Adrenal gland (tissue), 12 donors: ENCODE data around the gene PRDM15. TPM values are rescaled to one million over a fixed set of nuclear protein-coding genes. Genes with fewer than 3 reads are reported as not detected.

Source experiments
- DNase-seq, 7 donors: peaks; one replicate each; pipeline ENCODE4 v3.0.0-alpha.2; 2019 to 2020
- H3K27ac ChIP-seq, 5 donors: fragments of 200-600 bp; sonication (generic) in 4 of 5; 1 replicate in 3 of 5; 2 replicates in 2 of 5; pipeline versions ENCODE4 v1.5.1 to v1.8.0; 2016 to 2020; ENCODE audit warnings: mild to moderate bottlenecking in 1 of 5
- H3K27me3 ChIP-seq: fragments of 200-600 bp; 2 replicates; pipeline ENCODE4 v1.8.0; 2021
- H3K36me3 ChIP-seq, 2 donors: fragments of 200-600 bp; replicated peaks in 1 of 2; 1 replicate in 1 of 2; 2 replicates in 1 of 2; pipeline versions ENCODE4 v1.5.1 to v1.8.0; 2018 to 2022
- H3K4me1 ChIP-seq, 2 donors: fragments of 200-600 bp; replicated peaks in 1 of 2; 1 replicate in 1 of 2; 2 replicates in 1 of 2; pipeline versions ENCODE4 v1.5.1 to v1.8.0; 2018 to 2021
- H3K4me3 ChIP-seq, 4 donors: fragments of 200-600 bp; sonication (generic) in 3 of 4; one replicate each; pipeline ENCODE4 v1.5.1; 2016 to 2018
- H3K9me3 ChIP-seq, 3 donors: fragments of 200-600 bp; sonication (generic) in 1 of 3; replicated peaks in 1 of 3; 1 replicate in 2 of 3; 2 replicates in 1 of 3; pipeline versions ENCODE4 v1.5.1 to v1.8.0; 2016 to 2021
- POLR2A ChIP-seq, 2 donors: fragments of 450-650 bp; IDR thresholded peaks; one replicate each; pipeline ENCODE4 v1.6.1; 2017; ENCODE audit warnings: antibody characterized with exemption in 2 of 2, mild to moderate bottlenecking in 2 of 2, moderate library complexity in 1 of 2
- WGBS, 4 donors: extraction: QIAGEN DNeasy Blood & Tissue Kit in 2 of 4; methylation state at CpG; one replicate each; pipeline versions ENCODE4 v1.1.5 to v1.1.7; 2013 to 2017; 5-methylcytosine and 5-hydroxymethylcytosine counted together
- intact Hi-C, 2 donors: fragments of 100-400 bp; cut with DNase I; formaldehyde crosslinking; loops; one replicate each; pipeline versions ENCODE4 v1.14.1 to v1.15.0; 2022 to 2023
- polyA plus RNA-seq, 3 donors: library from polyadenylated mRNA; stranded (reverse); fragments of 200-250 nt in 2 of 3; fragments of 350-450 nt in 1 of 3; fragmentation: Illumina TruSeq in 1 of 3; extraction: RNeasy Lipid Tissue Mini Kit (QIAGEN cat#74804) in 1 of 3; gene quantifications; one replicate each; pipeline ENCODE4 v1.2.3, GENCODE V29; 2013 to 2014
- total RNA-seq, 9 donors: library from RNA; depleted of rRNA in 4 of 9; stranded (reverse); fragments of >200 nt in 4 of 9; fragments of 120-200 nt in 1 of 9; fragmentation: NEBNext Ultra II Directional in 1 of 9; extraction: Animal tissue kit (Norgen Biotek cat#: 25700) in 1 of 9; gene quantifications; one replicate each; pipeline versions ENCODE4 v1.1.0 to v1.2.4, GENCODE V29; 2013 to 2023
- TF ChIP-seq, protein P1 (sequence below), 6 experiments: fragments of 450-650 bp in 4 of 6; fragments of 200-600 bp in 2 of 6; sonication (generic) in 1 of 6; IDR thresholded peaks; 1 replicate in 5 of 6; 2 replicates in 1 of 6; pipeline versions ENCODE4 v1.5.1 to v1.8.0; 2016 to 2021; ENCODE audit warnings: antibody characterized with exemption in 6 of 6, mild to moderate bottlenecking in 2 of 6, moderate library complexity in 1 of 6
- donor health status: healthy with polysubstance abuse.
- donor health status: Bipolar disorder and iron deficiency.
- donor health status: DM: yes; HTN: yes; CAD: no.
- donor health status: DM: no; HTN: no; CAD: no.
- donor health status: DM: no; HTN: no; CAD: no.
- donor health status: DM: yes; HTN: yes; CAD: no.

Gene PRDM15
- total and polyA plus RNA-seq, 12 donors, result 2.9 to 6.7 (median 4.0) TPM

- H3K9me3 ChIP-seq, result no peaks in the 10 kb centered on the region
- no peak for TF ChIP-seq POLR2A (IDR thresholded peaks at IDR 0.05)
- TF ChIP-seq, protein P1, sequence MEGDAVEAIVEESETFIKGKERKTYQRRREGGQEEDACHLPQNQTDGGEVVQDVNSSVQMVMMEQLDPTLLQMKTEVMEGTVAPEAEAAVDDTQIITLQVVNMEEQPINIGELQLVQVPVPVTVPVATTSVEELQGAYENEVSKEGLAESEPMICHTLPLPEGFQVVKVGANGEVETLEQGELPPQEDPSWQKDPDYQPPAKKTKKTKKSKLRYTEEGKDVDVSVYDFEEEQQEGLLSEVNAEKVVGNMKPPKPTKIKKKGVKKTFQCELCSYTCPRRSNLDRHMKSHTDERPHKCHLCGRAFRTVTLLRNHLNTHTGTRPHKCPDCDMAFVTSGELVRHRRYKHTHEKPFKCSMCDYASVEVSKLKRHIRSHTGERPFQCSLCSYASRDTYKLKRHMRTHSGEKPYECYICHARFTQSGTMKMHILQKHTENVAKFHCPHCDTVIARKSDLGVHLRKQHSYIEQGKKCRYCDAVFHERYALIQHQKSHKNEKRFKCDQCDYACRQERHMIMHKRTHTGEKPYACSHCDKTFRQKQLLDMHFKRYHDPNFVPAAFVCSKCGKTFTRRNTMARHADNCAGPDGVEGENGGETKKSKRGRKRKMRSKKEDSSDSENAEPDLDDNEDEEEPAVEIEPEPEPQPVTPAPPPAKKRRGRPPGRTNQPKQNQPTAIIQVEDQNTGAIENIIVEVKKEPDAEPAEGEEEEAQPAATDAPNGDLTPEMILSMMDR (IDR thresholded peaks at IDR 0.05), result no peak
- H3K27me3 ChIP-seq, result no peaks in the 10 kb centered on the region
- H3K27ac ChIP-seq, result no peak overlapping the region
- no peak for DNase-seq
- H3K4me3 ChIP-seq, result no peak overlapping the region
- H3K36me3 ChIP-seq, result peaks cover 0 to 14% of the 10 kb centered on the region in 2 donors
- intact Hi-C loops, result no loop called here
- WGBS, 4 donors, result 88 to 90% (median 89%) methylated on average over 23 to 24 of the region's 24 CpGs
- H3K4me1 ChIP-seq, result no peaks in the 10 kb centered on the region
Observed at GRCh38 chr21:41800425-41801320, 78.5 kb downstream of the PRDM15 start.

DNA sequence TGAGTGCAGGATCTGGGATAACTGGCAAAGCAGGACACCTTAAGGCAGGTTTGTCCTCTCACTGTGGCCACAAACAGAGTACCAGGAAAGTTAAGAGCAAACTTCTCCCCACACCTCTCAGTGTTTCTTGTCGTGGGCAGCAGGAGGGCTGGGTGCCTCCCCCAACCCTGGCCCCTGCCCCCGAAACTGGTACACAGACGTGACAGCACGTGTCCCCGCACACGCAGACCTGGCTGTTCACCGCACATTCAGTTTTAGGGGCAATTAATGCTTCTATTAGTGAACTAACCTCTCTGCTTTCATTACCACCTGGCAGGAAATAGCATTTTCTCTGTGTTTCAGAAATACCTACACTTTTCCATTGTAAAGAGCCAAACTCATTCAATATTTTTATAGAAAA, 79.4 kb downstream of the PRDM15 start:
- no peaks in the 10 kb centered on the region for H3K9me3 ChIP-seq
- TF ChIP-seq POLR2A (IDR thresholded peaks at IDR 0.05), result no peak
- TF ChIP-seq, protein P1 (IDR thresholded peaks at IDR 0.05), result no peak
- no peaks in the 10 kb centered on the region for H3K4me1 ChIP-seq
- DNase-seq, result no peak
- H3K36me3 ChIP-seq, result peaks cover 0 to 14% of the 10 kb centered on the region in 2 donors
- H3K27me3 ChIP-seq, result no peaks in the 10 kb centered on the region
- WGBS, 4 donors, result 93 to 99% (median 95%) methylated on average over 6 to 7 of the region's 7 CpGs
- intact Hi-C loops, result no loop called here
- no peak overlapping the region for H3K4me3 ChIP-seq
- H3K27ac ChIP-seq, result no peak overlapping the region

- Histone ChIP-seq H3K9me3 (no peaks in the 10 kb centered on the region), H3K36me3 (peaks cover 0 to 14% of the 10 kb centered on the region in 2 donors), H3K4me1 (no peaks in the 10 kb centered on the region), H3K27ac (no peak overlapping the region), H3K4me3 (no peak overlapping the region), H3K27me3 (no peaks in the 10 kb centered on the region)
- intact Hi-C loops, result no loop called here
- TF ChIP-seq POLR2A (IDR thresholded peaks at IDR 0.05), result no peak
- TF ChIP-seq, protein P1 (IDR thresholded peaks at IDR 0.05), result no peak
- WGBS, 4 donors, result 91 to 100% (median 92%) methylated on average over 16 to 20 of the region's 20 CpGs
- DNase-seq, result no peak
Observed at GRCh38 chr21:41798326-41798725, 80.8 kb downstream of the PRDM15 start.

DNA sequence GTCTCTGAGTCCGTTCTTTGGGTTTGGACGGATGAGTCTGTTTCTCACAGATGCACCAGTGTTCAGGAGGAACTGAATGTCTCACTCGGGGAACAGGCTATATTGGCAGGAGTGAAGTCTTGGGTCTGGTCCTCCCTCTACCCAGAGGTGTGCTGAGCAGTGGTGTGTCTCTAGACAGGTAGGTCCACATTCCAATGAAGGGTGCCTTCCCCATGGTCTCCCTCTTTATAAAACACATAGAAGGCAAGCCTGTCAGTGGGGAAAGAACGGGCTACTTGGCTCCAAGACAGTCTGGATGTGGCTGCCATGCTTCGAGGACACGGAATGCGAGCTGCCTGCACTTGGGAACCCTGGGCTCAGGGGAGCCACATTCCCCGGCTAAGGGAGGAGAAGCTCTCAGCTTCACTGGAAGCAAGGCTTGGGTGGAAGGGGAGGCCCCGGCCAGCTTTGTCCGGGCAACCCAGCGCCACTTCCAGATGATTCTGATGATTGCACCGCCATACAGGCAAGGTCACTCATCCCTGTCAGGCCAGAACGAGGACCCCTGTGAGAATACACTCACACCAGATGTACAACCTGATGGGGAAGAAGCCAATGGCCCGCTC, 82.6 kb downstream of the PRDM15 start:
- no peak for DNase-seq
- TF ChIP-seq, protein P1 (IDR thresholded peaks at IDR 0.05), result no peak
- no peak for TF ChIP-seq POLR2A (IDR thresholded peaks at IDR 0.05)
- H3K36me3 ChIP-seq, result peaks cover 0 to 14% of the 10 kb centered on the region in 2 donors
- WGBS, 4 donors, result 83 to 92% (median 91%) methylated on average over 9 to 14 of the region's 14 CpGs
- H3K27ac ChIP-seq, result no peak overlapping the region
- no peaks in the 10 kb centered on the region for H3K4me1 ChIP-seq
- intact Hi-C loops, result no loop called here
- no peaks in the 10 kb centered on the region for H3K9me3 ChIP-seq
- no peak overlapping the region for H3K4me3 ChIP-seq
- H3K27me3 ChIP-seq, result no peaks in the 10 kb centered on the region
